SK-N-SH (cell line): ENCODE measurements around the gene NUTM2B. TPM values are rescaled to one million over a fixed set of nuclear protein-coding genes. Genes with fewer than 3 reads are reported as not detected.
"Not testable (repeated sequence)": the region's sequence is repeated elsewhere in the genome, so short reads cannot be mapped to it uniquely, and the experiment has no call there.

Experiments
- CTCF ChIA-PET: fragments of 300-600, 350-600 bp; formaldehyde crosslinking; extraction: SDS; loops from one replicate; lab custom pipeline; 2021; lab: Yijun Ruan, JAX
- POLR2A ChIA-PET: fragments of 350-600 bp; sonication (Branson Sonifier 250); formaldehyde crosslinking; extraction: SDS; loops from one replicate; lab custom pipeline; 2020; ENCODE audit warnings: antibody characterized with exemption, inconsistent platforms; lab: Yijun Ruan, JAX
- DNase-seq: peaks from one replicate; pipeline ENCODE4 v3.0.0; 2012
- H2AFZ ChIP-seq: fragments of 200-600 bp; sonication (generic); 2 replicates; pipeline ENCODE4 v1.8.1; 2016; ENCODE audit warnings: antibody characterized with exemption, mild to moderate bottlenecking, low read depth
- H3F3A ChIP-seq: fragments of 200-600 bp; sonication (generic); replicated peaks from 2 replicates; pipeline ENCODE3; 2016; ENCODE audit warnings: antibody characterized with exemption, mild to moderate bottlenecking; ENCODE audit not compliant: insufficient read depth
- H3K27ac ChIP-seq, 2 experiments: fragments of 200-500 bp in 1 of 2; fragments of 200-600 bp in 1 of 2; sonication (Bioruptor generic) in 1 of 2; sonication (generic), shearing (Covaris generic) in 1 of 2; 2 replicates each; pipeline versions ENCODE4 v1.5.1 to v1.6.1; 2014 to 2016; ENCODE audit warnings: low read depth in 2 of 2, inconsistent platforms in 1 of 2, low read length in 1 of 2, mild to moderate bottlenecking in 1 of 2, mixed read lengths in 1 of 2
- H3K27me3 ChIP-seq: fragments of 200-600 bp; sonication (generic), shearing (Covaris generic); 2 replicates; pipeline ENCODE4 v1.6.1; 2016; ENCODE audit warnings: mixed run types; ENCODE audit not compliant: insufficient read depth
- H3K36me3 ChIP-seq, 2 experiments: fragments of 200-500 bp in 1 of 2; fragments of 200-600 bp in 1 of 2; sonication (Bioruptor generic) in 1 of 2; sonication (generic) in 1 of 2; replicated peaks in 1 of 2; 2 replicates each; pipeline versions ENCODE3 to v1.5.1; 2014 to 2016; ENCODE audit warnings: low read length in 1 of 2, mild to moderate bottlenecking in 1 of 2; ENCODE audit not compliant: insufficient read depth in 2 of 2, control insufficient read depth in 1 of 2
- H3K4me1 ChIP-seq, 2 experiments: fragments of 200-500 bp in 1 of 2; fragments of 200-600 bp in 1 of 2; sonication (Bioruptor generic) in 1 of 2; sonication (generic), shearing (Covaris generic) in 1 of 2; 2 replicates each; pipeline versions ENCODE4 v1.5.1 to v1.6.1; 2014 to 2016; ENCODE audit warnings: low read depth in 1 of 2, low read length in 1 of 2, mixed run types in 1 of 2; ENCODE audit not compliant: insufficient read depth in 2 of 2, control insufficient read depth in 1 of 2
- H3K4me2 ChIP-seq: fragments of 200-600 bp; sonication (generic), shearing (Covaris generic); 2 replicates; pipeline ENCODE4 v1.6.1; 2017; ENCODE audit warnings: mixed run types
- H3K4me3 ChIP-seq, 2 experiments: fragments of 200-500 bp in 1 of 2; fragments of 200-600 bp in 1 of 2; sonication (Bioruptor generic) in 1 of 2; sonication (generic), shearing (Covaris generic) in 1 of 2; 2 replicates each; pipeline versions ENCODE4 v1.5.1 to v1.8.1; 2014 to 2016; ENCODE audit warnings: low read depth in 2 of 2, inconsistent platforms in 1 of 2, low read length in 1 of 2, mild to moderate bottlenecking in 1 of 2, mixed read lengths in 1 of 2, moderate library complexity in 1 of 2
- H3K79me2 ChIP-seq: fragments of 200-600 bp; sonication (generic); 2 replicates; pipeline ENCODE4 v1.8.1; 2017; ENCODE audit warnings: mild to moderate bottlenecking; ENCODE audit not compliant: insufficient read depth
- H3K9ac ChIP-seq: fragments of 200-600 bp; sonication (generic); 2 replicates; pipeline ENCODE4 v1.6.1; 2017; ENCODE audit warnings: mixed run types
- H3K9me2 ChIP-seq: fragments of 200-600 bp; sonication (generic); 2 replicates; pipeline ENCODE4 v1.6.1; 2017; ENCODE audit warnings: mixed run types
- H3K9me3 ChIP-seq: fragments of 200-600 bp; sonication (generic); 2 replicates; pipeline ENCODE4 v1.6.1; 2017; ENCODE audit warnings: mixed run types, mild to moderate bottlenecking, moderate library complexity
- H4K20me1 ChIP-seq: fragments of 200-600 bp; sonication (generic); 2 replicates; pipeline ENCODE4 v1.6.1; 2017; ENCODE audit warnings: mild to moderate bottlenecking, mixed run types; ENCODE audit not compliant: insufficient read depth
- WGBS: methylation state at CpG from one replicate; pipeline ENCODE4 v1.1.6; 2017; ENCODE audit warnings: low lambda C conversion rate; 5-methylcytosine and 5-hydroxymethylcytosine counted together
- polyA plus RNA-seq, 3 experiments: library from polyadenylated mRNA; depleted of rRNA; stranded (reverse); fragments of >200 nt; gene quantifications; 2 replicates each; pipeline ENCODE4 v1.2.3, GENCODE V29; 2012

Gene NUTM2B
- polyA plus RNA-seq (2012; rRNA removed) = 0.25 and 0.26 TPM in 2 replicates
- polyA plus RNA-seq (2012; cell fraction: cytosol; rRNA removed) = 0.08 and 0.28 TPM in 2 replicates
- 0.18 and 0.19 TPM in 2 replicates for polyA plus RNA-seq (2012; cell fraction: nucleus; rRNA removed)

- H2AFZ ChIP-seq, H3K4me3 ChIP-seq, H3K27me3 ChIP-seq, H4K20me1 ChIP-seq, H3F3A ChIP-seq, H3K4me2 ChIP-seq, H3K36me3 ChIP-seq, H3K9ac ChIP-seq, H3K9me2 ChIP-seq, POLR2A ChIA-PET, H3K27ac ChIP-seq, H3K79me2 ChIP-seq, DNase-seq, H3K9me3 ChIP-seq, H3K4me1 ChIP-seq, CTCF ChIA-PET: not testable (repeated sequence)
- WGBS = no CpG with 5 or more reads among the region's 3 CpGs
Measured at GRCh38 chr10:79702927-79703326, at the start of gene NUTM2B. NUTM2B (plus strand) TSS chr10:79703227; CDS start chr10:79703610, 383 bp downstream.

GRCh38 chr10:79663287-79663686 is 39.7 kb upstream of the NUTM2B start:
- H3K4me3 ChIP-seq, H3K4me1 ChIP-seq, H3K9ac ChIP-seq, H3F3A ChIP-seq, H3K79me2 ChIP-seq, H3K36me3 ChIP-seq, H4K20me1 ChIP-seq, H2AFZ ChIP-seq, H3K27ac ChIP-seq, H3K27me3 ChIP-seq, H3K4me2 ChIP-seq, DNase-seq, POLR2A ChIA-PET, H3K9me2 ChIP-seq, CTCF ChIA-PET, H3K9me3 ChIP-seq: not testable (repeated sequence)

GRCh38 chr10:79664686-79665085 is 38.3 kb upstream of the NUTM2B start:
- CTCF ChIA-PET, H3K4me1 ChIP-seq, POLR2A ChIA-PET, DNase-seq, H3K36me3 ChIP-seq, H3K27ac ChIP-seq, H4K20me1 ChIP-seq, H3F3A ChIP-seq, H3K9ac ChIP-seq, H3K4me3 ChIP-seq, H3K9me2 ChIP-seq, H3K4me2 ChIP-seq, H2AFZ ChIP-seq, H3K27me3 ChIP-seq, H3K79me2 ChIP-seq, H3K9me3 ChIP-seq: not testable (repeated sequence)
- 58% methylated on average over 4 of the region's 4 CpGs for WGBS

GRCh38 chr10:79669248-79669788 is 33.7 kb upstream of the NUTM2B start:
- POLR2A ChIA-PET, H3K9ac ChIP-seq, H3K4me2 ChIP-seq, H4K20me1 ChIP-seq, H3K4me3 ChIP-seq, H3K79me2 ChIP-seq, H3F3A ChIP-seq, DNase-seq, H3K9me3 ChIP-seq, H3K36me3 ChIP-seq, H3K27me3 ChIP-seq, CTCF ChIA-PET, H3K4me1 ChIP-seq, H3K9me2 ChIP-seq: not testable (repeated sequence)
- 7% methylated on average over 1 of the region's 1 CpG for WGBS
- Histone ChIP-seq H3K27ac (peak overlapping the region in 1 of 2 experiments; percentile 45; a peak in 1 of 4 replicates), H2AFZ (0 out of 2 replicates have a peak overlapping the region, but pooled peaks have one; percentile 46)

GRCh38 chr10:79674878-79675277 is 28.1 kb upstream of the NUTM2B start:
- DNase-seq, H2AFZ ChIP-seq, CTCF ChIA-PET, H3K27ac ChIP-seq, H3K9ac ChIP-seq, H3K27me3 ChIP-seq, H3K4me2 ChIP-seq, H3K4me1 ChIP-seq, H3K9me2 ChIP-seq, H3F3A ChIP-seq, H3K79me2 ChIP-seq, H3K9me3 ChIP-seq, H4K20me1 ChIP-seq, POLR2A ChIA-PET, H3K4me3 ChIP-seq, H3K36me3 ChIP-seq: not testable (repeated sequence)
- WGBS = 61% methylated on average over 2 of the region's 2 CpGs

- H2AFZ ChIP-seq, DNase-seq, POLR2A ChIA-PET, H3K79me2 ChIP-seq, H3K4me1 ChIP-seq, H3K36me3 ChIP-seq, H3K27me3 ChIP-seq, H3K4me2 ChIP-seq, H3K9ac ChIP-seq, H3K9me2 ChIP-seq, H3F3A ChIP-seq, CTCF ChIA-PET, H3K27ac ChIP-seq, H4K20me1 ChIP-seq, H3K4me3 ChIP-seq, H3K9me3 ChIP-seq: not testable (repeated sequence)
- WGBS = 87% methylated on average over 7 of the region's 20 CpGs
Measured at GRCh38 chr10:79683026-79683883, 19.8 kb upstream of the NUTM2B start.
